Liver (tissue), 9 donors: ENCODE measurements around the gene TMEM245. TPM values are rescaled to one million over a fixed set of nuclear protein-coding genes. Genes with fewer than 3 reads are reported as not detected.

Experiments used
- DNase-seq: peaks from one replicate; pipeline ENCODE4 v3.0.0-alpha.2; 2017; ENCODE audit warnings: low spot score
- H3K27ac ChIP-seq, 2 donors: one replicate each; pipeline ENCODE4 v1.7.0; 2013; ENCODE audit warnings: inconsistent platforms in 2 of 2, low read length in 2 of 2, control low read depth in 1 of 2, low read depth in 1 of 2, mild to moderate bottlenecking in 1 of 2
- H3K27me3 ChIP-seq, 4 donors: one replicate each; pipeline versions ENCODE4 v1.6.1 to v1.7.0; 2013; ENCODE audit warnings: low read length in 3 of 4, inconsistent platforms in 1 of 4, mild to moderate bottlenecking in 1 of 4, moderate library complexity in 1 of 4; ENCODE audit not compliant: control insufficient read depth in 4 of 4, insufficient read depth in 4 of 4
- H3K36me3 ChIP-seq, 4 donors: one replicate each; pipeline versions ENCODE4 v1.6.1 to v1.7.0; 2013; ENCODE audit warnings: low read length in 3 of 4, mild to moderate bottlenecking in 3 of 4, low read depth in 1 of 4, moderate library complexity in 1 of 4; ENCODE audit not compliant: control insufficient read depth in 4 of 4, insufficient read depth in 3 of 4
- H3K4me1 ChIP-seq, 4 donors: one replicate each; pipeline versions ENCODE4 v1.6.1 to v1.7.0; 2013; ENCODE audit warnings: low read length in 3 of 4, mild to moderate bottlenecking in 3 of 4, moderate library complexity in 1 of 4; ENCODE audit not compliant: control insufficient read depth in 4 of 4, insufficient read depth in 4 of 4
- H3K4me3 ChIP-seq, 3 donors: one replicate each; pipeline versions ENCODE4 v1.6.1 to v1.7.0; 2013; ENCODE audit warnings: low read length in 3 of 3, control low read depth in 1 of 3, low read depth in 1 of 3, mild to moderate bottlenecking in 1 of 3
- H3K9ac ChIP-seq, 2 donors: one replicate each; pipeline ENCODE4 v1.7.0; 2013; ENCODE audit warnings: low read length in 2 of 2, mild to moderate bottlenecking in 2 of 2, moderate library complexity in 2 of 2, control low read depth in 1 of 2, low read depth in 1 of 2
- H3K9me3 ChIP-seq, 4 donors: one replicate each; pipeline versions ENCODE4 v1.6.1 to v1.7.0; 2013; ENCODE audit warnings: low read length in 3 of 4; ENCODE audit not compliant: control insufficient read depth in 4 of 4
- ATF3 ChIP-seq: IDR thresholded peaks from 2 replicates; pipeline ENCODE4 v1.6.1; 2016; ENCODE audit warnings: antibody characterized with exemption
- EGR1 ChIP-seq, 2 donors: IDR thresholded peaks; 2 replicates each; pipeline ENCODE4 v1.6.1; 2016 to 2018; ENCODE audit warnings: antibody characterized with exemption in 2 of 2, low read depth in 2 of 2
- FOXA1 ChIP-seq: IDR thresholded peaks from 2 replicates; pipeline ENCODE4 v1.6.1; 2016; ENCODE audit warnings: antibody characterized with exemption
- FOXA2 ChIP-seq: IDR thresholded peaks from 2 replicates; pipeline ENCODE4 v1.6.1; 2016; ENCODE audit warnings: antibody characterized with exemption
- GABPA ChIP-seq, 2 donors: IDR thresholded peaks in 1 of 2; conservative IDR thresholded peaks in 1 of 2; 2 replicates each; pipeline ENCODE4 v1.6.1; 2016; ENCODE audit warnings: antibody characterized with exemption in 2 of 2, mild to moderate bottlenecking in 1 of 2, moderate library complexity in 1 of 2
- HNF4A ChIP-seq, 2 donors: conservative IDR thresholded peaks; 2 replicates each; pipeline ENCODE4 v1.6.1; 2016; ENCODE audit warnings: antibody characterized with exemption in 2 of 2, mild to moderate bottlenecking in 2 of 2
- HNF4G ChIP-seq: IDR thresholded peaks from 2 replicates; pipeline ENCODE4 v1.6.1; 2016; ENCODE audit warnings: antibody characterized with exemption
- JUND ChIP-seq, 2 donors: IDR thresholded peaks; 2 replicates each; pipeline ENCODE4 v1.6.1; 2016; ENCODE audit warnings: antibody characterized with exemption in 2 of 2
- NR2F2 ChIP-seq: IDR thresholded peaks from 2 replicates; pipeline ENCODE4 v1.6.1; 2016; ENCODE audit warnings: antibody characterized with exemption
- REST ChIP-seq: IDR thresholded peaks from 2 replicates; pipeline ENCODE4 v1.6.1; 2016; ENCODE audit warnings: antibody characterized with exemption, mild to moderate bottlenecking
- RXRA ChIP-seq, 2 donors: IDR thresholded peaks; 2 replicates each; pipeline ENCODE4 v1.6.1; 2017 to 2018; ENCODE audit warnings: antibody characterized with exemption in 2 of 2, mild to moderate bottlenecking in 1 of 2
- SP1 ChIP-seq: IDR thresholded peaks from 2 replicates; pipeline ENCODE4 v1.6.1; 2018; ENCODE audit warnings: antibody characterized with exemption, mild to moderate bottlenecking
- TAF1 ChIP-seq: conservative IDR thresholded peaks from 2 replicates; pipeline ENCODE4 v1.6.1; 2016; ENCODE audit warnings: antibody characterized with exemption, mild to moderate bottlenecking
- YY1 ChIP-seq: IDR thresholded peaks from 2 replicates; pipeline ENCODE4 v1.6.1; 2016; ENCODE audit warnings: antibody characterized with exemption, mild to moderate bottlenecking
- WGBS: extraction: QIAGEN DNeasy Blood & Tissue Kit; methylation state at CpG from one replicate; pipeline ENCODE4 v1.1.7; 2013; 5-methylcytosine and 5-hydroxymethylcytosine counted together
- polyA plus RNA-seq, 2 donors: library from polyadenylated mRNA; stranded (reverse) in 1 of 2; unstranded in 1 of 2; fragments of 200-250 nt in 1 of 2; fragments of >200 nt in 1 of 2; fragmentation: Nextera tagmentation in 1 of 2; extraction: Ambion mirVana in 1 of 2; gene quantifications; one replicate each; pipeline versions ENCODE4 v1.2.1 to v1.2.3, GENCODE V29; 2013 to 2015
- total RNA-seq, 2 donors: library from RNA; depleted of rRNA; stranded (reverse); fragments of >200 nt; gene quantifications; one replicate each; pipeline ENCODE4 v1.2.3, GENCODE V29; 2014
- TF ChIP-seq, protein P1 (sequence below): fragments of 150-350 bp; IDR thresholded peaks from 2 replicates; pipeline ENCODE4 v1.5.1; 2017; ENCODE audit warnings: improper control_type of control experiment, low read depth, low read length; ENCODE audit not compliant: missing input control
- TF ChIP-seq, protein P2 (sequence below): IDR thresholded peaks from 2 replicates; pipeline ENCODE4 v1.6.1; 2016; ENCODE audit warnings: antibody characterized with exemption
- donor health status: healthy.
- donor health status: healthy.
- donor health status: healthy.
- donor health status: healthy.
- donor health status: healthy.

The TMEM245 gene
- total and polyA plus RNA-seq, 4 donors: 13.7 to 75.3 (median 31.2) TPM

DNA sequence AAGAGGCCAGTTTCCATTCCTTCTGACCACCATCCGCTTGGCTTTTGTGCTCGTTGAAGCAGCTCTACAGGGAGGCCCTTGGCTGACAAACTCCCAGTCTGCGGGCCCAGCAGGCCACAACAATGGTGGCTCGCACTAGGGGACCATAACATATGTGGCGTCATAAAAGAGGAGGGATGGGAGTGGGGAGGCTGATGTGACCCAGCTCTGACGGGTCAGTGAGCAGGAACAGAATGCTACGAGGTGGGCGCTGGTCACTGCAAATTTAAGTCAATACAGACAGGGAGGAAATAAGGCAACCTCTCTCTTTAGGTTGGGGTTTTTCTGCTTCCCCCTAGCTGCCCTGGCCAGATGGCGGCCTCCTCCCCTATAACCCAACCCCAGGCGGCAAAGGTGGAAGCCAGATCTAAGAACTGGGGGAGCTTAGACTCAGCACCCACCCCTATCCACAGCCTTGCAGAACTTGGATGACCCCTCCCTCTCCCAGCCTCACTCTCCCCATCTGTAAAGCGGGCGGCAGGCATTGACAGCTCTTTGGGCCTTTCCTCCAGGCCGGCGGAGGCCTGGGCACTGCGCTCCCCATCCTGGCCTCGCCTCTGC is 46.5 kb upstream of the TMEM245 start:
- peaks cover 0 to 4% (median 2%) of the 10 kb centered on the region in 4 donors for H3K27me3 ChIP-seq
- no peak overlapping the region for H3K9ac ChIP-seq
- no peak overlapping the region for H3K27ac ChIP-seq
- TF ChIP-seq, protein P1, sequence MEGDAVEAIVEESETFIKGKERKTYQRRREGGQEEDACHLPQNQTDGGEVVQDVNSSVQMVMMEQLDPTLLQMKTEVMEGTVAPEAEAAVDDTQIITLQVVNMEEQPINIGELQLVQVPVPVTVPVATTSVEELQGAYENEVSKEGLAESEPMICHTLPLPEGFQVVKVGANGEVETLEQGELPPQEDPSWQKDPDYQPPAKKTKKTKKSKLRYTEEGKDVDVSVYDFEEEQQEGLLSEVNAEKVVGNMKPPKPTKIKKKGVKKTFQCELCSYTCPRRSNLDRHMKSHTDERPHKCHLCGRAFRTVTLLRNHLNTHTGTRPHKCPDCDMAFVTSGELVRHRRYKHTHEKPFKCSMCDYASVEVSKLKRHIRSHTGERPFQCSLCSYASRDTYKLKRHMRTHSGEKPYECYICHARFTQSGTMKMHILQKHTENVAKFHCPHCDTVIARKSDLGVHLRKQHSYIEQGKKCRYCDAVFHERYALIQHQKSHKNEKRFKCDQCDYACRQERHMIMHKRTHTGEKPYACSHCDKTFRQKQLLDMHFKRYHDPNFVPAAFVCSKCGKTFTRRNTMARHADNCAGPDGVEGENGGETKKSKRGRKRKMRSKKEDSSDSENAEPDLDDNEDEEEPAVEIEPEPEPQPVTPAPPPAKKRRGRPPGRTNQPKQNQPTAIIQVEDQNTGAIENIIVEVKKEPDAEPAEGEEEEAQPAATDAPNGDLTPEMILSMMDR: no peak
- TF ChIP-seq YY1: no peak
- H3K9me3 ChIP-seq: no peaks in the 10 kb centered on the region
- WGBS: 92% methylated on average over 16 of the region's 16 CpGs
- H3K4me3 ChIP-seq: peak overlapping the region in 1 of 3 donors; percentile 47
- H3K4me1 ChIP-seq: peaks cover 0 to 6% (median 3%) of the 10 kb centered on the region in 4 donors
- no peak for DNase-seq
- H3K36me3 ChIP-seq: no peaks in the 10 kb centered on the region

GRCh38 chr9:109164042-109164441 is 44.3 kb upstream of the TMEM245 start:
- TF ChIP-seq NR2F2 (no peak), YY1 (no peak), FOXA1 (no peak), EGR1 (IDR thresholded peaks at IDR 0.05; ENCODE audit: low read depth in 2 of 2) (no peak), TAF1 (no peak), FOXA2 (no peak), ATF3 (no peak), HNF4A (conservative IDR thresholded peaks at IDR 0.05) (no peak), GABPA (IDR thresholded peaks at IDR 0.05 in 1 of 2, conservative IDR thresholded peaks at IDR 0.05 in 1 of 2) (no peak), HNF4G (no peak), RXRA (IDR thresholded peaks at IDR 0.05) (no peak), SP1 (no peak), REST (no peak), JUND (IDR thresholded peaks at IDR 0.05) (no peak)
- TF ChIP-seq, protein P1: no peak
- TF ChIP-seq, protein P2, sequence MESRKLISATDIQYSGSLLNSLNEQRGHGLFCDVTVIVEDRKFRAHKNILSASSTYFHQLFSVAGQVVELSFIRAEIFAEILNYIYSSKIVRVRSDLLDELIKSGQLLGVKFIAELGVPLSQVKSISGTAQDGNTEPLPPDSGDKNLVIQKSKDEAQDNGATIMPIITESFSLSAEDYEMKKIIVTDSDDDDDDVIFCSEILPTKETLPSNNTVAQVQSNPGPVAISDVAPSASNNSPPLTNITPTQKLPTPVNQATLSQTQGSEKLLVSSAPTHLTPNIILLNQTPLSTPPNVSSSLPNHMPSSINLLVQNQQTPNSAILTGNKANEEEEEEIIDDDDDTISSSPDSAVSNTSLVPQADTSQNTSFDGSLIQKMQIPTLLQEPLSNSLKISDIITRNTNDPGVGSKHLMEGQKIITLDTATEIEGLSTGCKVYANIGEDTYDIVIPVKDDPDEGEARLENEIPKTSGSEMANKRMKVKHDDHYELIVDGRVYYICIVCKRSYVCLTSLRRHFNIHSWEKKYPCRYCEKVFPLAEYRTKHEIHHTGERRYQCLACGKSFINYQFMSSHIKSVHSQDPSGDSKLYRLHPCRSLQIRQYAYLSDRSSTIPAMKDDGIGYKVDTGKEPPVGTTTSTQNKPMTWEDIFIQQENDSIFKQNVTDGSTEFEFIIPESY: no peak
- no peak overlapping the region for H3K9ac ChIP-seq
- H3K36me3 ChIP-seq: no peaks in the 10 kb centered on the region
- H3K4me3 ChIP-seq: no peak overlapping the region
- H3K9me3 ChIP-seq: no peaks in the 10 kb centered on the region
- 87% methylated on average over 5 of the region's 5 CpGs for WGBS
- no peak overlapping the region for H3K27ac ChIP-seq
- H3K4me1 ChIP-seq: peaks cover 0 to 6% (median 3%) of the 10 kb centered on the region in 4 donors
- H3K27me3 ChIP-seq: peaks cover 0 to 4% (median 2%) of the 10 kb centered on the region in 4 donors
- DNase-seq: no peak
